Endothelial cell of umbilical vein (primary cell): ENCODE measurements around the gene SLC39A11. TPM values are rescaled to one million over a fixed set of nuclear protein-coding genes. Genes with fewer than 3 reads are reported as not detected.

Source experiments
- BruUV-seq: library from RNA; stranded (reverse); fragments of 400-500 nt; replicated peaks from 2 replicates; lab custom pipeline; 2021; lab: Mats Ljungman, UMichigan
- CTCF ChIA-PET: fragments of 300-600, 350-600 bp; sonication (Branson Sonifier 250); formaldehyde crosslinking; loops from one replicate; lab custom pipeline; 2021; ENCODE audit warnings: antibody characterized with exemption, inconsistent platforms; lab: Charles Lee
- POLR2A ChIA-PET: fragments of 300-600, 350-600 bp; sonication (Branson Sonifier 250); formaldehyde crosslinking; loops from one replicate; lab custom pipeline; 2021; ENCODE audit warnings: antibody characterized with exemption, inconsistent platforms; lab: Charles Lee
- DNase-seq: peaks from one replicate; pipeline ENCODE4 v3.0.0-alpha.2; 2011; ENCODE audit warnings: low read depth, low spot score
- FAIRE-seq: peaks from 2 replicates; lab custom pipeline; 2011; peaks lifted over from hg19 to GRCh38; lab: Jason Lieb, UNC
- H2AFZ ChIP-seq: 2 replicates; pipeline ENCODE4 v1.6.0; 2012; ENCODE audit warnings: low read depth, low read length, control low read depth, inconsistent platforms
- H3K27ac ChIP-seq: 2 replicates; pipeline ENCODE4 v1.5.1; 2011; ENCODE audit warnings: low read depth, mild to moderate bottlenecking, control low read depth, low read length, moderate library complexity; ENCODE audit not compliant: insufficient read depth
- H3K27me3 ChIP-seq, 2 experiments: 2 replicates each; pipeline versions ENCODE4 v1.6.0 to v1.6.1; 2011; ENCODE audit warnings: low read length in 2 of 2, mixed read lengths in 1 of 2; ENCODE audit not compliant: control insufficient read depth in 2 of 2, insufficient read depth in 2 of 2
- H3K36me3 ChIP-seq, 2 experiments: 2 replicates in 1 of 2; 3 replicates in 1 of 2; pipeline ENCODE4 v1.5.1; 2011; ENCODE audit warnings: low read length in 2 of 2, mild to moderate bottlenecking in 1 of 2, moderate library complexity in 1 of 2; ENCODE audit not compliant: control insufficient read depth in 2 of 2, insufficient read depth in 2 of 2; ENCODE audit errors: extremely low read depth in 1 of 2
- H3K4me1 ChIP-seq: 3 replicates; pipeline ENCODE4 v1.5.1; 2011; ENCODE audit warnings: mild to moderate bottlenecking, low read length; ENCODE audit not compliant: control insufficient read depth, insufficient read depth; ENCODE audit errors: extremely low read depth
- H3K4me2 ChIP-seq: 2 replicates; pipeline ENCODE4 v1.6.1; 2011; ENCODE audit warnings: low read length, control low read depth, mixed read lengths; ENCODE audit not compliant: insufficient read depth
- H3K4me3 ChIP-seq, 3 experiments: fragments of 200-600 bp in 1 of 3; sonication (generic), shearing (Covaris generic) in 1 of 3; replicated peaks in 1 of 3; 2 replicates each; pipeline ENCODE4 v1.5.1; 2011 to 2016; ENCODE audit warnings: control low read depth in 3 of 3, low read length in 3 of 3, mild to moderate bottlenecking in 2 of 3, inconsistent platforms in 1 of 3, low read depth in 1 of 3, moderate library complexity in 1 of 3; ENCODE audit not compliant: insufficient read depth in 1 of 3
- H3K79me2 ChIP-seq: 2 replicates; pipeline ENCODE4 v1.6.0; 2012; ENCODE audit warnings: low read length, inconsistent platforms; ENCODE audit not compliant: control insufficient read depth, insufficient read depth
- H3K9ac ChIP-seq: replicated peaks from 2 replicates; pipeline ENCODE3; 2011; ENCODE audit warnings: low read length, control low read depth; ENCODE audit not compliant: insufficient read depth; ENCODE audit errors: extremely low read depth
- H3K9me1 ChIP-seq: replicated peaks from 3 replicates; pipeline ENCODE4 v1.6.0; 2011; ENCODE audit warnings: mild to moderate bottlenecking, low read length; ENCODE audit not compliant: control insufficient read depth, insufficient read depth; ENCODE audit errors: extremely low read depth
- H3K9me3 ChIP-seq: replicated peaks from 2 replicates; pipeline ENCODE4 v1.5.1; 2012; ENCODE audit warnings: low read length, inconsistent platforms; ENCODE audit not compliant: control insufficient read depth, insufficient read depth
- H4K20me1 ChIP-seq: replicated peaks from 2 replicates; pipeline ENCODE3; 2011; ENCODE audit warnings: mild to moderate bottlenecking, low read length; ENCODE audit not compliant: control insufficient read depth, insufficient read depth; ENCODE audit errors: extremely low read depth
- CTCF ChIP-seq, 2 donors: IDR thresholded peaks; 1 replicate in 1 of 2; 2 replicates in 1 of 2; pipeline ENCODE4 v1.5.1; 2011; ENCODE audit warnings: low read length in 2 of 2, mild to moderate bottlenecking in 2 of 2, moderate library complexity in 2 of 2, control low read depth in 1 of 2, inconsistent platforms in 1 of 2, low read depth in 1 of 2; ENCODE audit not compliant: insufficient read depth in 1 of 2; ENCODE audit errors: extremely low read depth in 1 of 2
- EZH2 ChIP-seq: IDR thresholded peaks from 2 replicates; pipeline ENCODE4 v1.6.1; 2012; ENCODE audit warnings: borderline replicate concordance, low read depth, mild to moderate bottlenecking, moderate library complexity, low read length, inconsistent platforms; ENCODE audit not compliant: severe bottlenecking
- FOS ChIP-seq: IDR thresholded peaks from 2 replicates; pipeline ENCODE4 v1.6.1; 2011; ENCODE audit warnings: mild to moderate bottlenecking, low read length, moderate library complexity, borderline replicate concordance; ENCODE audit not compliant: insufficient read depth
- GATA2 ChIP-seq: IDR thresholded peaks from 2 replicates; pipeline ENCODE4 v1.7.0; 2011; ENCODE audit warnings: low read depth, mild to moderate bottlenecking, moderate library complexity, mixed read lengths, low read length; ENCODE audit not compliant: insufficient read length, insufficient read depth
- JUN ChIP-seq: IDR thresholded peaks from 2 replicates; pipeline ENCODE4 v1.6.1; 2011; ENCODE audit warnings: borderline replicate concordance, low read depth; ENCODE audit not compliant: insufficient read length, insufficient read depth
- MAX ChIP-seq: IDR thresholded peaks from 2 replicates; pipeline ENCODE4 v1.6.1; 2011; ENCODE audit not compliant: insufficient read depth, insufficient read length
- MYC ChIP-seq: IDR thresholded peaks from one replicate; pipeline ENCODE4 v1.6.1; 2011; ENCODE audit warnings: mild to moderate bottlenecking, low read depth, low read length
- POLR2A ChIP-seq: IDR thresholded peaks from 2 replicates; pipeline ENCODE4 v1.6.1; 2012; ENCODE audit warnings: low read depth, mild to moderate bottlenecking, control low read depth, low read length
- POLR2AphosphoS5 ChIP-seq: IDR thresholded peaks from 2 replicates; pipeline ENCODE4 v1.6.1; 2012; ENCODE audit warnings: low read depth, mild to moderate bottlenecking, control low read depth, low read length, moderate library complexity; ENCODE audit not compliant: insufficient read depth
- dilution Hi-C: fragments of 300-500 bp; cut with MboI; formaldehyde crosslinking; loops from one replicate; pipeline ENCODE4 v1.15.0; 2019; ENCODE audit warnings: low sequenced_read_pairs; ENCODE audit not compliant: extremely low pct_ligation_motif_present
- intact Hi-C: fragments of 100-400 bp; cut with micrococcal nuclease; formaldehyde crosslinking; loops from one replicate; pipeline ENCODE4 v1.10.0; 2022
- polyA plus RNA-seq, 4 experiments: library from polyadenylated mRNA; depleted of rRNA in 3 of 4; stranded (reverse) in 3 of 4; unstranded in 1 of 4; fragments of >200 nt; gene quantifications; 2 replicates each; pipeline versions ENCODE4 v1.2.1 to v1.2.3, GENCODE V29; 2011 to 2012; ENCODE audit warnings: missing spikeins in 1 of 4
- total RNA-seq: library from RNA; stranded (reverse); gene quantifications from 2 replicates; pipeline ENCODE4 v1.2.3, GENCODE V29; 2021

SLC39A11 gene
- total and polyA plus RNA-seq, 2 donors (not counting 3 experiments of a cell fraction or from before 2014, with no cell fraction given): 8.1 to 11.9 TPM

DNA sequence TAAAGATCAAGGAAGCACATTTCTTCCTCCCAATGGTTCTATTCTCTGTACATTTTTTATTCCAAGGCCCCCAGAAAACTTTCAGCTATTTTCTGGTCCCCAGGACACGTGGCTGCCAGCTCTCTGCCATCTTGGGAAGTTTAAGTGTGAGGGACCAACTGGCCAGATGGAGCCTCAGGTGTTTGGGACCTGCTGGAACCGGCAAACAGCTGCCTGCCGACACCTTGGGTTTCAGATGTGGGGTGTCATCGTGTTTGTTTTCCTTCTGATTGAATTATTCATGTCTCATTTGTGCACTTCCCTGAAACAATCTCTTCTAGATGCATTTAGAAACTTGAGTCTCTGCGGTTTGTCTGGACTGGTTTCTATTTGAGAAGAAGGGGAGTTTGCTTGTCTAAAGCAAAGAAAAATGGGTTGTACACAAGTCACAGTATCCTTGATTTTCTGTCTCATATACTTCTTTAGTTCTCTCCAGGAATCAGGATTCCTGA, 386.5 kb downstream of the SLC39A11 start:
- no peak overlapping the region for H2AFZ ChIP-seq
- no TSS peak for BruUV-seq
- H3K79me2 ChIP-seq: no peaks in the 10 kb centered on the region
- intact Hi-C loops (no loop called here), dilution Hi-C loops (no loop called here)
- no peak overlapping the region for H3K9ac ChIP-seq
- CTCF ChIA-PET: no interaction called here
- no peak overlapping the region for H3K4me3 ChIP-seq
- TF ChIP-seq CTCF (IDR thresholded peaks at IDR 0.05; ENCODE audit: extremely low read depth in 1 of 2, insufficient read depth in 1 of 2, low read depth in 1 of 2, low read length in 2 of 2): no peak
- no peak for TF ChIP-seq EZH2
- no peak for TF ChIP-seq MAX
- TF ChIP-seq FOS: no peak
- TF ChIP-seq GATA2: no peak
- TF ChIP-seq MYC: no peak
- TF ChIP-seq JUN: no peak
- TF ChIP-seq POLR2A: no peak
- no peak for TF ChIP-seq POLR2AphosphoS5
- no peaks in the 10 kb centered on the region for H3K9me1 ChIP-seq
- H3K9me3 ChIP-seq: no peaks in the 10 kb centered on the region
- no peaks in the 10 kb centered on the region for H3K4me1 ChIP-seq
- no peak overlapping the region for H3K27ac ChIP-seq
- no peaks in the 10 kb centered on the region for H4K20me1 ChIP-seq
- H3K36me3 ChIP-seq: no peaks in the 10 kb centered on the region
- FAIRE-seq: no peak
- no peak overlapping the region for H3K4me2 ChIP-seq
- DNase-seq: no peak
- no peaks in the 10 kb centered on the region for H3K27me3 ChIP-seq
- POLR2A ChIA-PET: no interaction called here
